Ascending aorta (tissue), 2 donors: Measurements from ENCODE around the gene UBE2N. TPM values are rescaled to one million over a fixed set of nuclear protein-coding genes. Genes with fewer than 3 reads are reported as not detected.
"Not testable (repeated sequence)": the region's sequence is repeated elsewhere in the genome, so short reads cannot be mapped to it uniquely, and the experiment has no call there.

Source experiments
- DNase-seq, 2 donors: peaks; one replicate each; pipeline ENCODE4 v3.0.0-alpha.2; 2019; ENCODE audit warnings: low spot score in 2 of 2
- H3K27ac ChIP-seq, 2 donors: fragments of 200-600 bp; sonication (generic); one replicate each; pipeline ENCODE4 v1.5.1; 2016 to 2017; ENCODE audit warnings: mild to moderate bottlenecking in 1 of 2
- H3K27me3 ChIP-seq: fragments of 200-600 bp; sonication (generic); one replicate; pipeline ENCODE4 v1.5.1; 2017
- H3K36me3 ChIP-seq, 2 donors: fragments of 200-600 bp; sonication (generic); one replicate each; pipeline ENCODE4 v1.5.1; 2016
- H3K4me1 ChIP-seq, 2 donors: fragments of 200-600 bp; sonication (generic); one replicate each; pipeline ENCODE4 v1.5.1; 2016 to 2017; ENCODE audit warnings: mild to moderate bottlenecking in 1 of 2
- H3K4me3 ChIP-seq, 2 donors: fragments of 200-600 bp; sonication (generic); one replicate each; pipeline ENCODE4 v1.5.1; 2016 to 2017; ENCODE audit warnings: mild to moderate bottlenecking in 1 of 2
- H3K9me3 ChIP-seq, 2 donors: fragments of 200-600 bp; sonication (generic); one replicate each; pipeline ENCODE4 v1.5.1; 2016
- intact Hi-C: fragments of 100-400 bp; cut with DNase I; formaldehyde crosslinking; loops from one replicate; pipeline ENCODE4 v1.15.1; 2023
- total RNA-seq: library from RNA; depleted of rRNA; stranded (reverse); fragments of >200 nt; gene quantifications from one replicate; pipeline ENCODE4 v1.1.0, GENCODE V29; 2016
- TF ChIP-seq, protein P1 (sequence below), 3 experiments: fragments of 200-600 bp in 2 of 3; fragments of 450-650 bp in 1 of 3; sonication (generic) in 2 of 3; IDR thresholded peaks; one replicate each; pipeline ENCODE4 v1.5.1; 2016 to 2019; ENCODE audit warnings: antibody characterized with exemption in 3 of 3, mild to moderate bottlenecking in 1 of 3, moderate library complexity in 1 of 3

The UBE2N gene
- total RNA-seq, 1 donor from 2014 or later = 19.4 TPM

DNA sequence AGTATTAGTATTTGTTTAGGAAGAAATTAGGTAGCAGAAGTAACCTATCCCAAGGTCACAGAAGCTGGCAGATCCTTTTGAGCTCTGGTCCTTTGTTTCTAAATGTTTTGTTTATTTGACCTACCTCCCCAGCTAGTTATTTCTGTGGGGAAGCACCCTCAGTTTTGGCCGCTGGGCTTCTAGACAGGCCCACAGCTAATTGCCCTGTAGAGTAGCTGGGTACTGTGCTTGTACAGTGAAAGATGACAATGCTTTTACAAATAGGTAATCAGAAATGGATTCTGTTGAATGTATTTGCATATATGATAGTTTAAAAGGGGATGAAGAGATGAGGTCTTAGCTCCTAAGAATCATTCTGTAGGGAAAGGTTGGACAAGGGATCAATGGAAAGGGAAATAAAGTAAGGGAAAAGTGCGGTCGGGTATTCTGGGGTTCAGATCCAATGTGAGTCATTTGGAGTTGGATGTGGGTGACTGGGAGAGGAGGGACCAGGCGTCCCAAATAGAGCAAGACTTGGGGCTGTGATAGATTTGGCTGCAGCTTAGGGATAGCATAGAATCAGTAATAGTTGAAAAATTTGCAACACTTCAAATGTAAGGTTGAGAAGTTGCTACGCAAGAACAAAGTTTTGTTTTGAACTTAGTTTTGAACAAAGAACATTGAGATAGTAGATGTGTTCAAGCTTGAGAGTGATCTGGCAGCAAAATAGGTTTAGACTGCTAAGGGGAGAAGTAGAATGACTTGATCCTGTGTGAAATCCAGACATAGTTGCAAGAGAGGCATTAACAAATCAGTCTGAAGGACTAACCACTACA, 60.4 kb downstream of the UBE2N start:
- no peaks in the 10 kb centered on the region for H3K27me3 ChIP-seq
- intact Hi-C loops = loop anchor here (2.0 kb wide), 1 partner anchor 15 kb away; no protein-coding TSS in a partner anchor
- DNase-seq = no peak
- H3K4me3 ChIP-seq = peak overlapping the region; percentile 56 to 93
- H3K9me3 ChIP-seq = no peaks in the 10 kb centered on the region
- TF ChIP-seq, protein P1, sequence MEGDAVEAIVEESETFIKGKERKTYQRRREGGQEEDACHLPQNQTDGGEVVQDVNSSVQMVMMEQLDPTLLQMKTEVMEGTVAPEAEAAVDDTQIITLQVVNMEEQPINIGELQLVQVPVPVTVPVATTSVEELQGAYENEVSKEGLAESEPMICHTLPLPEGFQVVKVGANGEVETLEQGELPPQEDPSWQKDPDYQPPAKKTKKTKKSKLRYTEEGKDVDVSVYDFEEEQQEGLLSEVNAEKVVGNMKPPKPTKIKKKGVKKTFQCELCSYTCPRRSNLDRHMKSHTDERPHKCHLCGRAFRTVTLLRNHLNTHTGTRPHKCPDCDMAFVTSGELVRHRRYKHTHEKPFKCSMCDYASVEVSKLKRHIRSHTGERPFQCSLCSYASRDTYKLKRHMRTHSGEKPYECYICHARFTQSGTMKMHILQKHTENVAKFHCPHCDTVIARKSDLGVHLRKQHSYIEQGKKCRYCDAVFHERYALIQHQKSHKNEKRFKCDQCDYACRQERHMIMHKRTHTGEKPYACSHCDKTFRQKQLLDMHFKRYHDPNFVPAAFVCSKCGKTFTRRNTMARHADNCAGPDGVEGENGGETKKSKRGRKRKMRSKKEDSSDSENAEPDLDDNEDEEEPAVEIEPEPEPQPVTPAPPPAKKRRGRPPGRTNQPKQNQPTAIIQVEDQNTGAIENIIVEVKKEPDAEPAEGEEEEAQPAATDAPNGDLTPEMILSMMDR (IDR thresholded peaks at IDR 0.05) = no peak
- peaks cover 5 to 23% of the 10 kb centered on the region in 2 donors for H3K4me1 ChIP-seq
- H3K36me3 ChIP-seq = peaks cover 0 to 6% of the 10 kb centered on the region in 2 donors
- H3K27ac ChIP-seq = peak overlapping the region; percentile 96 to 99

DNA sequence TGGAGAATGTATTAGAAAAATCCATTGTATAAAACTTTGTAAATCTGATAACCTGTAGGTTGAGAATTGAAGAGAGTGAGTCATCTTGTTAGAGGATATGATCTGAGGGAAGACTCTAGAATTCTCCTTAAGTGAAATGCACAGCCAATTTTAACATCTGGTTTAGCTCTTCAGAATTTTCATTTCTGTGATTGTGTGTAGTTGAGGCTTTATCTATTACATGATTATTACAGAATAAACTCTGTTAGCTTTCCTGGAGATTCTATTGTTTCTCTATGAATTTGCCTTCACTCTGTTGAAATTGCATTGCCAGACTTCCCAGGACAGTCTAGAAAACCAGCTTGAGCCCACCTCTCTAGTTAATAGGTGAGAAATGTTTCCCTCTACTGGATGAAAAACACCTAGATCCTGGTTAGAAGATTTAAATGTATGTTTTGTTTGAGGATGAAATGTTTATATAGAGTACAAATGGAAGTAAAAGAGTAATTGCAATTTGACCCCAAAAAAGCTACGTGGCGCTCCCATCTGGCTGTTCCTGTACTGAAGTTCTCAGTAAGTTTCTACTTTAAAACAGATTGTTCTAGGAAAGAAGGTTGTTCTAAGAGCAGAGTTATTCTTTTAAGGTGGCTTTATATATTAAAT, 61.1 kb downstream of the UBE2N start:
- no peak for DNase-seq
- H3K27me3 ChIP-seq = no peaks in the 10 kb centered on the region
- H3K27ac ChIP-seq = peak overlapping the region; percentile 96 to 99
- TF ChIP-seq, protein P1 (IDR thresholded peaks at IDR 0.05) = peak in 2 of 3 experiments; percentile 9 to 32
- H3K36me3 ChIP-seq = peaks cover 0 to 6% of the 10 kb centered on the region in 2 donors
- H3K4me3 ChIP-seq = peak overlapping the region; percentile 56 to 93
- no peaks in the 10 kb centered on the region for H3K9me3 ChIP-seq
- intact Hi-C loops = loop anchor here (2.0 kb wide), 1 partner anchor 16 kb away; no protein-coding TSS in a partner anchor
- H3K4me1 ChIP-seq = peaks cover 5 to 29% of the 10 kb centered on the region in 2 donors

DNA sequence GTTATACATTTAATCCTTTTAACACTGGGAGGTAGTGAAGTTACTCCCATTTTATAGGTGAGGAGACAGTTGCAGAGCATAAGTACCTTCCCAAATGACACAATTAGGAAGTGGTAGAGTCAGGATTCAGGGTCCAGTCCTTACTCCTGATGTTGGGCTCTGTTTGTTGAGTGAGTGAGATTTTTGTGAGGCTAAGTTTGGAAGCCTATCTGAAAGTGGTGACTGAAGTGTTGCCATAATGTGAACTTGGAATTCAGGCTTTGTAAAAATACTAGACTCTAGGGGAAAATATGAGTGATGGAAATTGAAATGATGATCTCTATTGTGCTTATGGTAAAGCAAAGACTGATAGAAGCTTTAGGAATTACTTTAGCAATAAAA, 61.8 kb downstream of the UBE2N start:
- no peak for DNase-seq
- Histone ChIP-seq H3K27ac (peak overlapping the region; percentile 96 to 99), H3K4me3 (peak overlapping the region; percentile 56 to 93), H3K27me3 (no peaks in the 10 kb centered on the region), H3K36me3 (peaks cover 0 to 6% of the 10 kb centered on the region in 2 donors), H3K4me1 (peaks cover 5 to 31% of the 10 kb centered on the region in 2 donors), H3K9me3 (no peaks in the 10 kb centered on the region)
- TF ChIP-seq, protein P1 (IDR thresholded peaks at IDR 0.05) = no peak
- intact Hi-C loops = loop anchor here (2.0 to 5.0 kb wide), 6 partner anchors 17 to 453 kb away; partner anchors contain the start of gene EEA1

DNA sequence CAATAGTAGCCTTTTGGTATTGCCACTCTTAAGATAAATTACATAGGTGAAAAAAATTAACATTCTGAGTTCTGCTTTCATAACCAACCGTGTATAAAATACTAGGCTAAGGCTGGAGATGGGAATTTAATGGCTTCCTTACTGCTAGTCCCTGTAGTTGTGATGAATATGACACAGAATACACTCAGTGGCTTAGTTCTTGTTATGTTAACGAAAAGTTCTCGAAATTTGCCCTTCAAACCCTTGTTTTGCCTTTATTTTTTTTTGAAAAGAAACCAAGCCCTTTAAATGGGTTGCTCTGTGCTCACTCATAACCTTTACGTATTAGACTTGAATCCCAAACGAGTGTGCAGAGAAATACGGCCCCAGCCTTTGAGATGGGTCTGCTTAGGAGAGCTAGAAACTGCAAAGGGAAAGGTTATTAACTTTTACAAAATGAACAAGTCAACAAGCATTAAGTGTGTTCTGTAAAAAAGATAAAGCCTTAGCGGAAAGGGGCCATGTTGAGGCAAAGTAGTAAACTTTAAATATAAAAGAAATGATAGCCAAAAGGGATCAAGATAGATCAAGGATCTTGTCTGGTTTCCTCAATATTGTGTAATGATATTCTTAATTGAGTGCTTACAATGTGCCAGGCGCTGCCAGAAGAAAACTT, 62.3 kb downstream of the UBE2N start:
- Histone ChIP-seq H3K27ac (peak overlapping the region; percentile 96 to 99), H3K4me1 (peaks cover 5 to 36% of the 10 kb centered on the region in 2 donors), H3K9me3 (no peaks in the 10 kb centered on the region), H3K4me3 (peak overlapping the region; percentile 56 to 93), H3K27me3 (no peaks in the 10 kb centered on the region), H3K36me3 (peaks cover 0 to 6% of the 10 kb centered on the region in 2 donors)
- TF ChIP-seq, protein P1 (IDR thresholded peaks at IDR 0.05) = no peak
- intact Hi-C loops = loop anchor here (5.0 kb wide), 5 partner anchors 142 to 452 kb away; partner anchors contain the start of gene EEA1
- DNase-seq = no peak

DNA sequence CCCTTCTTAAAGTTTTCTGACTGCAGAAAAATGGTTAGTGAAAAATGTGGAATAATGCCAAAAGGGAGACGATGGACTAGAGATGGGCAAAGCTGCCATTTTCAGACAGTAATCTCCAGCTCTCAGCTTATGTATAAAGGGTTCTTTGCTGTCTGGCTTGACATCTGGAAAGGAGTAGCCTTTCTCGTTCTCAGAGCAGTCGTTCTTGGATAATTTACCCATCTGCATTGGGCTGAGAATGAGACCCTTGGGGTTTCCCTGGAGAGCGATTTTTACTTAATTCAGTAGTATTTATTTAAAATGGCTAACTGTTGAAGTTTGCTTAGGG, 62.8 kb downstream of the UBE2N start:
- intact Hi-C loops = loop anchor here (5.0 kb wide), 5 partner anchors 142 to 452 kb away; partner anchors contain the start of gene EEA1
- Histone ChIP-seq H3K27me3 (no peaks in the 10 kb centered on the region), H3K4me1 (peaks cover 5 to 35% of the 10 kb centered on the region in 2 donors), H3K9me3 (no peaks in the 10 kb centered on the region), H3K27ac (peak overlapping the region; percentile 96 to 99), H3K4me3 (peak overlapping the region; percentile 56 to 93), H3K36me3 (peaks cover 0 to 2% of the 10 kb centered on the region in 2 donors)
- TF ChIP-seq, protein P1 (IDR thresholded peaks at IDR 0.05) = no peak
- DNase-seq = no peak

DNA sequence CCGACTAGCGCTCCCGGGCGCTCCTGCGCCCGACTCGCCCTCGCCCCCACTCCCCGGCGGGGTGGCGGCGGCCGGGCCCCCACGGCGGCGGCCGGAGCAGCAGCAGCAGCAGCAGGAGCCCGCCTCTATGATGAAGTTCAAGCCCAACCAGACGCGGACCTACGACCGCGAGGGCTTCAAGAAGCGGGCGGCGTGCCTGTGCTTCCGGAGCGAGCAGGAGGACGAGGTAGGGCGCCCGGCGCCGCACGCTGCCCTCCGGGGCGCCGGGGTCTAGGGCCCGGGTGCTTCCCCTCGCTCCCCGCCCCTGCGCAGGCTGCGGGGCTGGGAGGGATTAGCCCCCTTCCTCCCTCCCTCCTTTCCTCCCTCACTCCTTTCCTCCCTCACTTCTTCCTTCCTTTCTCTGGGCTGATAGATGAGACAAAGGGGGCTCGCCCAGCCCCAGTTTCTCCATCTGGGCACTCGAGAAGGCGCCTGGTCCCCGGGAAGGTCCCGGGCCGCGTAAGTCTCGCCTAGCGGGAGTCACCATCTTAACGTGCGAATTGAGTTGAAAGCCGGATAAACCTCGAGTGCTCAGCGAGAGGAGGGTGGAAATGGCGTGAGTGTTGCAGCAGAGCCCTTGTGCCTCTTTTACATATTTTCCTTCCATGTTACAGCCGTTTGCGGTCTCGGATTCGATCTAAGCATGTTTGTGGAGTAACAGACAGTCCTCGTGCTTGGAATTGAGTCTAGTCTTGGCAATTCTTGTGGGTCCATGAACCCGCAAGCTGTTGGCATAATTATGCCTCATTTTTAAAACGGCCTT, 63.4 kb downstream of the UBE2N start:
- intact Hi-C loops = loop anchor here (5.0 kb wide), 5 partner anchors 141 to 451 kb away; partner anchors contain the start of gene EEA1
- not testable (repeated sequence) for H3K36me3 ChIP-seq, H3K27me3 ChIP-seq, H3K9me3 ChIP-seq
- peak in 1 of 2 donors; percentile 74 for DNase-seq
- Histone ChIP-seq H3K4me1 (peaks cover 5 to 31% of the 10 kb centered on the region in 2 donors), H3K27ac (peak overlapping the region; percentile 96 to 99), H3K4me3 (peak overlapping the region; percentile 56 to 93)
